Measurements from ENCODE around the gene FBXW7. TPM values are rescaled to one million over a fixed set of nuclear protein-coding genes. Genes with fewer than 3 reads are reported as not detected.

Gene FBXW7
- total and polyA plus RNA-seq, 2 donors from 2014 or later = 5.5 to 64.0 TPM

- no peaks in the 10 kb centered on the region for H3K36me3 ChIP-seq (ENCODE audit: control insufficient read depth in 2 of 3, insufficient read depth in 3 of 3, low read length in 3 of 3)
- no peaks in the 10 kb centered on the region for H3K27me3 ChIP-seq (ENCODE audit: control insufficient read depth, insufficient read depth, low read length)
- intact Hi-C loops (cut with DNase I) = no loop called here
- H3K4me3 ChIP-seq (ENCODE audit: low read length in 3 of 3) = no peak overlapping the region
- FAIRE-seq (no peak), DNase-seq (no peak)
- H3K4me1 ChIP-seq (ENCODE audit: control insufficient read depth in 2 of 3, insufficient read depth in 2 of 3, low read depth in 1 of 3, low read length in 3 of 3) = no peaks in the 10 kb centered on the region
- no peak for TF ChIP-seq CTCF (IDR thresholded peaks at IDR 0.05; ENCODE audit: borderline replicate concordance, extremely low read depth, insufficient read depth)
- no peak overlapping the region for H3K27ac ChIP-seq (ENCODE audit: low read depth in 2 of 2, low read length in 2 of 2)
- no peak overlapping the region for H3K9ac ChIP-seq (ENCODE audit: low read length in 3 of 3)
- H3K9me3 ChIP-seq (ENCODE audit: control insufficient read depth in 2 of 3, insufficient read depth in 1 of 3, low read length in 3 of 3) = no peaks in the 10 kb centered on the region
Observed at GRCh38 chr4:152364383-152364782, 171.5 kb downstream of the FBXW7 start.

GRCh38 chr4:152363904-152364303 lies 172.0 kb downstream of the FBXW7 start:
- Histone ChIP-seq H3K4me3 (ENCODE audit: low read length in 3 of 3) (no peak overlapping the region), H3K4me1 (ENCODE audit: control insufficient read depth in 2 of 3, insufficient read depth in 2 of 3, low read depth in 1 of 3, low read length in 3 of 3) (no peaks in the 10 kb centered on the region), H3K36me3 (ENCODE audit: control insufficient read depth in 2 of 3, insufficient read depth in 3 of 3, low read length in 3 of 3) (no peaks in the 10 kb centered on the region), H3K9me3 (ENCODE audit: control insufficient read depth in 2 of 3, insufficient read depth in 1 of 3, low read length in 3 of 3) (no peaks in the 10 kb centered on the region), H3K27me3 (ENCODE audit: control insufficient read depth, insufficient read depth, low read length) (no peaks in the 10 kb centered on the region), H3K27ac (ENCODE audit: low read depth in 2 of 2, low read length in 2 of 2) (no peak overlapping the region), H3K9ac (ENCODE audit: low read length in 3 of 3) (no peak overlapping the region)
- intact Hi-C loops (cut with DNase I) = no loop called here
- FAIRE-seq (no peak), DNase-seq (no peak)
- TF ChIP-seq CTCF (IDR thresholded peaks at IDR 0.05; ENCODE audit: borderline replicate concordance, extremely low read depth, insufficient read depth) = no peak

- Histone ChIP-seq H3K36me3 (ENCODE audit: control insufficient read depth in 2 of 3, insufficient read depth in 3 of 3, low read length in 3 of 3) (no peaks in the 10 kb centered on the region), H3K27ac (ENCODE audit: low read depth in 2 of 2, low read length in 2 of 2) (no peak overlapping the region), H3K27me3 (ENCODE audit: control insufficient read depth, insufficient read depth, low read length) (no peaks in the 10 kb centered on the region), H3K4me1 (ENCODE audit: control insufficient read depth in 2 of 3, insufficient read depth in 2 of 3, low read depth in 1 of 3, low read length in 3 of 3) (no peaks in the 10 kb centered on the region), H3K9me3 (ENCODE audit: control insufficient read depth in 2 of 3, insufficient read depth in 1 of 3, low read length in 3 of 3) (no peaks in the 10 kb centered on the region), H3K9ac (ENCODE audit: low read length in 3 of 3) (no peak overlapping the region), H3K4me3 (ENCODE audit: low read length in 3 of 3) (no peak overlapping the region)
- DNase-seq (no peak), FAIRE-seq (peak; percentile 87)
- intact Hi-C loops (cut with DNase I) = no loop called here
- no peak for TF ChIP-seq CTCF (IDR thresholded peaks at IDR 0.05; ENCODE audit: borderline replicate concordance, extremely low read depth, insufficient read depth)
Observed at GRCh38 chr4:152363086-152363485, 172.8 kb downstream of the FBXW7 start.

- intact Hi-C loops (cut with DNase I) = no loop called here
Observed at GRCh38 chr4:152360045-152360410, 175.9 kb downstream of the FBXW7 start.

More at GRCh38 chr4:152360045-152360410, 175.9 kb downstream of the FBXW7 start:
- no peaks in the 10 kb centered on the region for H3K4me1 ChIP-seq (ENCODE audit: control insufficient read depth in 2 of 3, insufficient read depth in 2 of 3, low read depth in 1 of 3, low read length in 3 of 3)
- no peak overlapping the region for H3K9ac ChIP-seq (ENCODE audit: low read length in 3 of 3)
- H3K27ac ChIP-seq (ENCODE audit: low read depth in 2 of 2, low read length in 2 of 2) = no peak overlapping the region
- no peak for DNase-seq
- no peaks in the 10 kb centered on the region for H3K27me3 ChIP-seq (ENCODE audit: control insufficient read depth, insufficient read depth, low read length)
- H3K4me3 ChIP-seq (ENCODE audit: low read length in 3 of 3) = no peak overlapping the region
- no peaks in the 10 kb centered on the region for H3K36me3 ChIP-seq (ENCODE audit: control insufficient read depth in 2 of 3, insufficient read depth in 3 of 3, low read length in 3 of 3)
- FAIRE-seq = no peak
- no peaks in the 10 kb centered on the region for H3K9me3 ChIP-seq (ENCODE audit: control insufficient read depth in 2 of 3, insufficient read depth in 1 of 3, low read length in 3 of 3)
- no peak for TF ChIP-seq CTCF (IDR thresholded peaks at IDR 0.05; ENCODE audit: borderline replicate concordance, extremely low read depth, insufficient read depth)
